Measurements from ENCODE around the gene JARID2.

- no peak for TF ChIP-seq POLR2A (IDR thresholded peaks at IDR 0.05; ENCODE audit: low read depth, low read length)
- TF ChIP-seq POLR2AphosphoS5 (IDR thresholded peaks at IDR 0.05; ENCODE audit: low read depth, low read length): no peak
- TF ChIP-seq SPI1 (IDR thresholded peaks at IDR 0.05; ENCODE audit: low read depth, low read length): no peak
- TF ChIP-seq TAF1 (IDR thresholded peaks at IDR 0.05; ENCODE audit: low read depth, low read length): no peak
- no peak for TF ChIP-seq POU2F2 (IDR thresholded peaks at IDR 0.05; ENCODE audit: low read depth, low read length)
- no peak for TF ChIP-seq PAX5 (IDR thresholded peaks at IDR 0.05; ENCODE audit: insufficient read depth, low read length, severe bottlenecking)
Measured at GRCh38 chr6:15363164-15363522, 117.3 kb downstream of the JARID2 start.
